DMS153 (cell line): ENCODE measurements around the gene GPI.
A peak's percentile ranks its signal among the peaks of the same experiment; 100 is the strongest.

Experiments
- DNase-seq: peaks from one replicate; lab custom pipeline; 2025; lab: John Stamatoyannopoulos, UW

The GPI gene

GRCh38 chr19:34404109-34404909 lies 39.3 kb downstream of the GPI start, which contains the start of gene PDCD2L:
Gene PDCD2L, plus strand, starts transcription at chr19:34404399. Its CDS starts 32 bp downstream, at chr19:34404431.
- DNase-seq: peak; percentile 82

- no peak for DNase-seq
Measured at GRCh38 chr19:34405892-34406660, 41.1 kb downstream of the GPI start.

- DNase-seq: no peak
Measured at GRCh38 chr19:34408411-34408810, 43.4 kb downstream of the GPI start.

- DNase-seq: no peak
Measured at GRCh38 chr19:34409189-34410164, 44.5 kb downstream of the GPI start.

GRCh38 chr19:34411216-34411615 lies 46.2 kb downstream of the GPI start:
- DNase-seq: no peak

GRCh38 chr19:34416021-34416545 lies 51.1 kb downstream of the GPI start:
- no peak for DNase-seq

GRCh38 chr19:34418300-34418699 lies 53.3 kb downstream of the GPI start:
- no peak for DNase-seq

- DNase-seq: no peak
Measured at GRCh38 chr19:34426096-34426661, 61.2 kb downstream of the GPI start.

- no peak for DNase-seq
Measured at GRCh38 chr19:34428549-34429285, 63.7 kb downstream of the GPI start.

GRCh38 chr19:34429553-34429952 lies 64.6 kb downstream of the GPI start:
- DNase-seq: no peak

- DNase-seq: no peak
Measured at GRCh38 chr19:34430738-34431625, 66.0 kb downstream of the GPI start.

- DNase-seq: no peak
Measured at GRCh38 chr19:34431681-34432402, 66.8 kb downstream of the GPI start.

- no peak for DNase-seq
Measured at GRCh38 chr19:34432797-34433196, 67.8 kb downstream of the GPI start.

- no peak for DNase-seq
Measured at GRCh38 chr19:34436716-34437115, 71.7 kb downstream of the GPI start.

- no peak for DNase-seq
Measured at GRCh38 chr19:34448191-34448590, 83.2 kb downstream of the GPI start.
